Small intestine (tissue), 7 donors: ENCODE data around the gene ADAM22. TPM values are rescaled to one million over a fixed set of nuclear protein-coding genes. Genes with fewer than 3 reads are reported as not detected.
A peak's percentile ranks its signal among the peaks of the same experiment; 100 is the strongest.

Source experiments
- DNase-seq, 2 donors: peaks; one replicate each; pipeline versions ENCODE4 v3.0.0 to v3.0.0-alpha.2; 2013
- FAIRE-seq: peaks from 2 replicates; lab custom pipeline; 2012; peaks lifted over from hg19 to GRCh38; lab: Jason Lieb, UNC
- H3K27ac ChIP-seq, 3 donors: one replicate each; pipeline ENCODE4 v1.5.1; 2013; ENCODE audit warnings: low read length in 2 of 3, mild to moderate bottlenecking in 2 of 3, control low read depth in 1 of 3, inconsistent platforms in 1 of 3, low read depth in 1 of 3, moderate library complexity in 1 of 3
- H3K27me3 ChIP-seq, 3 donors: one replicate each; pipeline ENCODE4 v1.6.1; 2013; ENCODE audit warnings: low read length in 3 of 3, inconsistent platforms in 1 of 3; ENCODE audit not compliant: control insufficient read depth in 3 of 3, insufficient read depth in 3 of 3
- H3K36me3 ChIP-seq, 3 donors: one replicate each; pipeline ENCODE4 v1.6.1; 2013; ENCODE audit warnings: low read length in 3 of 3, inconsistent platforms in 1 of 3, low read depth in 1 of 3, mild to moderate bottlenecking in 1 of 3, moderate library complexity in 1 of 3; ENCODE audit not compliant: control insufficient read depth in 3 of 3, insufficient read depth in 2 of 3
- H3K4me1 ChIP-seq, 3 donors: one replicate each; pipeline ENCODE4 v1.6.1; 2013; ENCODE audit warnings: low read length in 2 of 3, inconsistent platforms in 1 of 3, low read depth in 1 of 3, mild to moderate bottlenecking in 1 of 3, moderate library complexity in 1 of 3; ENCODE audit not compliant: control insufficient read depth in 3 of 3, insufficient read depth in 2 of 3
- H3K4me3 ChIP-seq, 3 donors: one replicate each; pipeline ENCODE4 v1.5.1; 2013; ENCODE audit warnings: low read length in 3 of 3, control low read depth in 1 of 3, inconsistent platforms in 1 of 3, low read depth in 1 of 3, mild to moderate bottlenecking in 1 of 3, moderate library complexity in 1 of 3
- H3K9me3 ChIP-seq, 2 donors: one replicate each; pipeline ENCODE4 v1.6.1; 2013; ENCODE audit warnings: low read depth in 1 of 2, low read length in 1 of 2; ENCODE audit not compliant: control insufficient read depth in 2 of 2, insufficient read depth in 1 of 2
- WGBS, 3 donors: extraction: QIAGEN DNeasy Blood & Tissue Kit; methylation state at CpG; one replicate each; pipeline ENCODE4 v1.1.7; 2013; 5-methylcytosine and 5-hydroxymethylcytosine counted together
- polyA plus RNA-seq, 4 donors: library from polyadenylated mRNA; stranded (reverse) in 3 of 4; unstranded in 1 of 4; fragments of 200-250 nt in 3 of 4; fragments of 120-200 nt in 1 of 4; gene quantifications; one replicate each; pipeline versions ENCODE4 v1.2.1 to v1.2.3, GENCODE V29; 2013
- donor health status: healthy with polysubstance abuse.
- donor health status: control.
- donor health status: control.
- donor health status: Bipolar disorder and iron deficiency.
- donor health status: healthy.

The ADAM22 gene
- polyA plus RNA-seq, 4 donors, result 0.94 to 7.6 TPM; not detected in 2

- H3K4me1 ChIP-seq, result no peaks in the 10 kb centered on the region
- H3K36me3 ChIP-seq, result no peaks in the 10 kb centered on the region
- FAIRE-seq (no peak), DNase-seq (no peak)
- WGBS, 3 donors, result 52 to 68% (median 68%) methylated on average over 1 of the region's 1 CpG
- H3K9me3 ChIP-seq, result no peaks in the 10 kb centered on the region
- H3K27ac ChIP-seq, result no peak overlapping the region
- no peaks in the 10 kb centered on the region for H3K27me3 ChIP-seq
- H3K4me3 ChIP-seq, result no peak overlapping the region
Observed at GRCh38 chr7:88090240-88090639, 156.2 kb downstream of the ADAM22 start.

- no peaks in the 10 kb centered on the region for H3K36me3 ChIP-seq
- H3K4me1 ChIP-seq, result no peaks in the 10 kb centered on the region
- no peaks in the 10 kb centered on the region for H3K27me3 ChIP-seq
- DNase-seq (no peak), FAIRE-seq (no peak)
- H3K4me3 ChIP-seq, result no peak overlapping the region
- no peaks in the 10 kb centered on the region for H3K9me3 ChIP-seq
- no peak overlapping the region for H3K27ac ChIP-seq
- WGBS, 3 donors, result 17 to 31% (median 28%) methylated on average over 2 of the region's 2 CpGs
Observed at GRCh38 chr7:88090671-88091070, 156.6 kb downstream of the ADAM22 start.

- Histone ChIP-seq H3K27ac (no peak overlapping the region), H3K4me1 (no peaks in the 10 kb centered on the region), H3K36me3 (no peaks in the 10 kb centered on the region), H3K9me3 (no peaks in the 10 kb centered on the region), H3K27me3 (no peaks in the 10 kb centered on the region), H3K4me3 (no peak overlapping the region)
- no peak for DNase-seq
- FAIRE-seq, result no peak
- WGBS, 3 donors, result 91 to 97% (median 96%) methylated on average over 3 of the region's 3 CpGs
Observed at GRCh38 chr7:88091988-88092675, 158.1 kb downstream of the ADAM22 start.

- Histone ChIP-seq H3K4me3 (no peak overlapping the region), H3K36me3 (no peaks in the 10 kb centered on the region), H3K4me1 (no peaks in the 10 kb centered on the region), H3K27me3 (no peaks in the 10 kb centered on the region), H3K9me3 (no peaks in the 10 kb centered on the region), H3K27ac (no peak overlapping the region)
- FAIRE-seq (no peak), DNase-seq (no peak)
Observed at GRCh38 chr7:88092676-88092999, 158.6 kb downstream of the ADAM22 start.

DNA sequence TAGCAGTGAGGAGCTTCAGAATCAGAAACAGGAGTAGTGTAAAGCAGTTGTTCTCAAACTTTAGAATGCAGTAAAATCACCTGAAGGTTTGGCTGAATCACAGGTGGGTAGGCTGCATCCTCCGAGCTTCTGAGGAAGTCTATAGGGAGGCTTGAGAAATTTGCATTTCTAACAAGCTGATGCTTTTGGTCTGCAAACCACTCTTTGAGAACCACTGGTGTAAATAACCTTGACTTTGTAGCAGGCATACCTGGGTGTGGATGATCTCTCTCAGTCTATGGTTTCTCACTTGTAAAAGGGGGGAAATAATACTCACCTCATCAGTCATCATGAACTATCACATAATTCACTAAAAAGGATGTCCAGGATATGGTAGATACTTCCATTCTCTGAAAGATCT, 167.7 kb downstream of the ADAM22 start:
- FAIRE-seq (no peak), DNase-seq (no peak)
- no peak overlapping the region for H3K27ac ChIP-seq
- no peak overlapping the region for H3K4me3 ChIP-seq
- H3K4me1 ChIP-seq, result no peaks in the 10 kb centered on the region
- 71 to 88% (median 74%) methylated on average over 1 of the region's 1 CpG for WGBS, 3 donors
- no peaks in the 10 kb centered on the region for H3K9me3 ChIP-seq
- H3K36me3 ChIP-seq, result no peaks in the 10 kb centered on the region
- no peaks in the 10 kb centered on the region for H3K27me3 ChIP-seq

- Histone ChIP-seq H3K36me3 (no peaks in the 10 kb centered on the region), H3K4me3 (no peak overlapping the region), H3K9me3 (no peaks in the 10 kb centered on the region), H3K27ac (no peak overlapping the region), H3K27me3 (no peaks in the 10 kb centered on the region), H3K4me1 (no peaks in the 10 kb centered on the region)
- no peak for FAIRE-seq
- no peak for DNase-seq
- WGBS, 3 donors, result 4 to 26% (median 16%) methylated on average over 1 of the region's 1 CpG
Observed at GRCh38 chr7:88102675-88103074, 168.6 kb downstream of the ADAM22 start.

DNA sequence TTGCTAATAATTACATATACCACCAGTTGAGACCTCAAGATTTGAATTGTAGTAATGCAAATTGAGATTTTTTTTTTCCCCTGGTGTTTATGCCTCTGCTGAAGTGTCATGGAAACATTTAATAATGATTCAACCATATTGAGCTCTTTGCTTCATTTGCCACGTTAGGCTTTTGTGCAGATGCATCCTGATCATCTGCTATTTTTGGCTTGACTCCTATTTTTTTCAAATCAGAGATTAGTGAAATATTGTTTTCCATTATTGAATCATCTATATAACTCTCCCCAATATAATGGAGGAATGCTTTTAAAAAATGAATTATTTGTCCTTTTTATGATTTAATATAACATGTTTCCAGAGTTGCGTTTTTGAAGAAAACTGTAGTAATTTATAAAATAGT, 170.7 kb downstream of the ADAM22 start:
- no peaks in the 10 kb centered on the region for H3K9me3 ChIP-seq
- H3K27me3 ChIP-seq, result no peaks in the 10 kb centered on the region
- H3K36me3 ChIP-seq, result no peaks in the 10 kb centered on the region
- FAIRE-seq, result peak; percentile 39
- H3K4me3 ChIP-seq, result no peak overlapping the region
- no peak for DNase-seq
- 59 to 92% (median 77%) methylated on average over 2 of the region's 2 CpGs for WGBS, 3 donors
- no peaks in the 10 kb centered on the region for H3K4me1 ChIP-seq
- no peak overlapping the region for H3K27ac ChIP-seq

DNA sequence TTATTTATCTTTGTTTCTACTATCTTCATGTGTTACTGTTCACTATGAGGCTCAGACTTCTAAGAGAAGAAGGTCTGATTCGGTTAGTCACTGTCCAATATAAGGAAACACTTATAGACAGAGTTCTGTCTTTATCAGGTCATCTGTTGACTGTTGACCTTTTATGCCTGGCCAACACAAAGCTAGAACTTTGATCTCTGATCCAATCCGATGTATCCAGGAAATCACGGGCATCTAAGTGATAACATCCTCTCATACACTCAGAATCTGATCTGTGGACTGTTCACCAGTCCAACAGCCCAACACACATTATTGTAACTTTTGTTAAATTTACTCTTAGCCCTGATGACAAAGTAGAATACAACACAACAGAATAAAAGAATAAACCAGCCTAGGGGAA, 171.2 kb downstream of the ADAM22 start:
- no peak for FAIRE-seq
- no peaks in the 10 kb centered on the region for H3K4me1 ChIP-seq
- H3K4me3 ChIP-seq, result no peak overlapping the region
- no peaks in the 10 kb centered on the region for H3K27me3 ChIP-seq
- 45 to 74% (median 52%) methylated on average over 3 of the region's 3 CpGs for WGBS, 3 donors
- H3K27ac ChIP-seq, result no peak overlapping the region
- H3K9me3 ChIP-seq, result no peaks in the 10 kb centered on the region
- DNase-seq, result no peak
- no peaks in the 10 kb centered on the region for H3K36me3 ChIP-seq

DNA sequence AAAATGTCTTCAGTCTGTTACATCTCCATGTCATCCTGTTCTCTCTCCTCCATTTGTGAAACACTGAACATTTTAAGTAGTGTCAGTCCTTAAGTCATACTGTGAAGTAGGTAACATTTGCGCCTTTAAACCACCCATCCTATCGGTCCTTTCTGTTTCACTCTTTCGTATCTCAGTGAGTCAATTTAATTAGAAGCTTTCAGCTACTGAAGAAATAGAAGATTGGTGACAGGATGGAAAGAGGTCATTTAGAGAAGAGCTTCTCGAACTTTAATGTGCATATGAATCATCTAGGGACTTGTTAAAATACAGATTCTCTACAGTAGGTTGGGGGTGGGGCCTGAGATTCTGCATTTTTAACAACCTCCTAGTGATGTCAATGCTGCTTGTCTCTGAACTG, 172.4 kb downstream of the ADAM22 start:
- no peak for DNase-seq
- Histone ChIP-seq H3K36me3 (no peaks in the 10 kb centered on the region), H3K27me3 (no peaks in the 10 kb centered on the region), H3K9me3 (no peaks in the 10 kb centered on the region), H3K27ac (no peak overlapping the region), H3K4me1 (no peaks in the 10 kb centered on the region), H3K4me3 (no peak overlapping the region)
- no peak for FAIRE-seq
- WGBS, 3 donors, result 59 to 79% (median 64%) methylated on average over 4 of the region's 4 CpGs
